PC-3 (cell line): ENCODE results near the gene DISC1.

ENCODE experiments used
- CTCF ChIP-seq: fragments of 300-600 bp; sonication (generic); conservative IDR thresholded peaks from 2 replicates; pipeline ENCODE4 v1.5.1; 2017; ENCODE audit warnings: antibody characterized with exemption, low read depth, mild to moderate bottlenecking, low read length
- EZH2 ChIP-seq: fragments of 300-600 bp; sonication (generic); IDR thresholded peaks from one replicate; pipeline ENCODE4 v1.6.1; 2017; ENCODE audit warnings: antibody characterized with exemption, mild to moderate bottlenecking, low read length; ENCODE audit not compliant: unreplicated experiment

GRCh38 chr1:231871471-231871870, 244.9 kb downstream of the DISC1 start:
- TF ChIP-seq CTCF = no peak
- no peak for TF ChIP-seq EZH2
